Measurements from ENCODE around the gene CASKIN2. TPM values are rescaled to one million over a fixed set of nuclear protein-coding genes. Genes with fewer than 3 reads are reported as not detected.

Gene CASKIN2
- total and polyA plus RNA-seq, 10 of the 15 experiments (the other 5 are each of a cell fraction or from before 2014, with no cell fraction given) = 0.02 to 2.7 (median 0.44) TPM; not detected in 1

DNA sequence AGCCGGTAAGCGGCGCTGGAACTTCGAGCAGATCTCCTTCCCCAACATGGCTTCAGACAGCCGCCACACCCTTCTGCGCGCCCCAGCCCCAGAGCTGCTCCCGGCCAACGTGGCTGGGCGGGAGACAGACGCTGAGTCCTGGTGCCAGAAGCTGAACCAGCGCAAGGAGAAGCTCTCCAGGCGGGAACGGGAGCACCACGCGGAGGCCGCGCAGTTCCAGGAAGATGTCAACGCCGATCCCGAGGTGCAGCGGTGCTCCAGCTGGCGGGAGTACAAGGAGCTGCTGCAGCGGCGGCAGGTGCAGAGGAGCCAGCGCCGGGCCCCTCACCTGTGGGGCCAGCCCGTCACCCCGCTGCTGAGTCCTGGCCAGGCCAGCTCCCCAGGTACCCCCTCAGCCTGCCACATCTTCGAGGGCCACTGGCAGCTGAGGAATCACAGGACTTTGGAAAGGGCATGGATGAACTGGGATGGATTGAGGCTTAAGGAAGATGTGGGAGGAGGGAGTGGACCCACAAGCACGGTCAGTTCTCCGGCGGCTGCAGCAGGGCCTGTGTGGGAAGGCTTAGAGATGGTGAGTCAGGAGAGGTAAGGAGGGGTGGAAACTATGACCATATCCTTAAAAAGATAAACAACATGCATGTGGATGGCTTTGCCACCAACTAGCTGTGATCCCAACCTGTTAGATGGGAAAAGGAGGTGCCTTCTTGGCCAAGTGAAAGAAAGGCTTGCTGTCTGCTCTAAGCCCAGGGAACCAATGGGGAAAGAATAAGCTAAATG, 6.8 kb upstream of the CASKIN2 start:
- intact Hi-C loops (cut with micrococcal nuclease; ENCODE audit: unreplicated experiment) = no loop called here
- no peak overlapping the region for H3K4me3 ChIP-seq
- ATAC-seq = no peak
- ChIA-PET POLR2A (no interaction called here), CTCF (no interaction called here), RAD21 (ENCODE audit: unreplicated experiment) (no interaction called here), SMC1A (ENCODE audit: uncharacterized antibody, unreplicated experiment) (no interaction called here)
- peaks cover 8% of the 10 kb centered on the region for H3K79me2 ChIP-seq (ENCODE audit: control insufficient read depth, insufficient read depth, low read length)
- H3K9me3 ChIP-seq (replicated peaks; ENCODE audit: control insufficient read depth, insufficient read depth, low read length) = no peaks in the 10 kb centered on the region
- H4K20me1 ChIP-seq (ENCODE audit: control insufficient read depth, insufficient read depth) = no peaks in the 10 kb centered on the region
- no peak overlapping the region for H2AFZ ChIP-seq (ENCODE audit: control insufficient read depth, low read depth, low read length)
- peaks cover 26% of the 10 kb centered on the region for H3K4me1 ChIP-seq (ENCODE audit: control insufficient read depth, insufficient read depth, low read length)
- TF ChIP-seq ZZZ3 (IDR thresholded peaks at IDR 0.05; ENCODE audit: control insufficient read depth, insufficient read length, low read depth) (no peak), HDAC2 (IDR thresholded peaks at IDR 0.05) (no peak), CREM (IDR thresholded peaks at IDR 0.05; ENCODE audit: low read depth) (no peak), BHLHE40 (IDR thresholded peaks at IDR 0.05; ENCODE audit: borderline replicate concordance in 1 of 2, low read depth in 2 of 2, low read length in 1 of 2) (no peak), SUPT20H (IDR thresholded peaks at IDR 0.05; ENCODE audit: borderline replicate concordance, control insufficient read depth, low read depth, low read length) (no peak), SMAD5 (IDR thresholded peaks at IDR 0.05; ENCODE audit: low read depth) (no peak), NR2F1 (conservative IDR thresholded peaks at IDR 0.05) (no peak)
- TF ChIP-seq, protein P1, sequence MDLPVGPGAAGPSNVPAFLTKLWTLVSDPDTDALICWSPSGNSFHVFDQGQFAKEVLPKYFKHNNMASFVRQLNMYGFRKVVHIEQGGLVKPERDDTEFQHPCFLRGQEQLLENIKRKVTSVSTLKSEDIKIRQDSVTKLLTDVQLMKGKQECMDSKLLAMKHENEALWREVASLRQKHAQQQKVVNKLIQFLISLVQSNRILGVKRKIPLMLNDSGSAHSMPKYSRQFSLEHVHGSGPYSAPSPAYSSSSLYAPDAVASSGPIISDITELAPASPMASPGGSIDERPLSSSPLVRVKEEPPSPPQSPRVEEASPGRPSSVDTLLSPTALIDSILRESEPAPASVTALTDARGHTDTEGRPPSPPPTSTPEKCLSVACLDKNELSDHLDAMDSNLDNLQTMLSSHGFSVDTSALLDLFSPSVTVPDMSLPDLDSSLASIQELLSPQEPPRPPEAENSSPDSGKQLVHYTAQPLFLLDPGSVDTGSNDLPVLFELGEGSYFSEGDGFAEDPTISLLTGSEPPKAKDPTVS (IDR thresholded peaks at IDR 0.05; ENCODE audit: low read depth, low read length) = no peak
- H3K4me2 ChIP-seq (ENCODE audit: control insufficient read depth, insufficient read depth) = no peak overlapping the region
- no peak for FAIRE-seq
- no peak overlapping the region for H3K9ac ChIP-seq (ENCODE audit: control insufficient read depth, insufficient read depth, low read length)
- peaks cover 0 to 6% of the 10 kb centered on the region in 2 experiments; a peak in 2 of 4 replicates for H3K27me3 ChIP-seq (replicated peaks in 1 of 2; ENCODE audit: control insufficient read depth in 2 of 2, insufficient read depth in 2 of 2, low read length in 1 of 2)
- DNase-seq (ENCODE audit: low read depth, low spot score) = no peak
- no TSS peak for BruUV-seq (replicated peaks)
- in situ Hi-C loops (cut with MboI) = no loop called here
- 94% methylated on average over 33 of the region's 33 CpGs for WGBS (ENCODE audit: insufficient coverage, insufficient replicate concordance, low lambda C conversion rate, missing lambda C conversion rate)
- H3K36me3 ChIP-seq (ENCODE audit: control insufficient read depth in 2 of 2, insufficient read depth in 2 of 2, low read length in 1 of 2) = peaks cover 0 to 2% of the 10 kb centered on the region in 2 experiments; a peak in 3 of 4 replicates
- H3K27ac ChIP-seq (ENCODE audit: control insufficient read depth, insufficient read depth) = no peak overlapping the region

Data from GM12878 (cell line).